ENCODE results near the gene TMCO4.

TMCO4 gene

GRCh38 chr1:19776933-19777332, 22.8 kb downstream of the TMCO4 start:
- DNase-seq (ENCODE audit: low spot score) (no peak), ATAC-seq (ENCODE audit: low read depth) (no peak)
- no peaks in the 10 kb centered on the region for H3K4me1 ChIP-seq (ENCODE audit: insufficient read depth, poor library complexity, severe bottlenecking)
- H3K9me3 ChIP-seq (ENCODE audit: severe bottlenecking): no peaks in the 10 kb centered on the region
- H3K27me3 ChIP-seq (ENCODE audit: insufficient read depth, poor library complexity, severe bottlenecking): no peaks in the 10 kb centered on the region
- no peak overlapping the region for H3K27ac ChIP-seq (ENCODE audit: poor library complexity, severe bottlenecking)
- no peak overlapping the region for H3K4me3 ChIP-seq (ENCODE audit: severe bottlenecking)
- no peak for TF ChIP-seq CTCF (IDR thresholded peaks at IDR 0.05; ENCODE audit: poor library complexity, severe bottlenecking)
- peaks cover 5% of the 10 kb centered on the region; the same call in 1 of the 2 replicates for H3K36me3 ChIP-seq (ENCODE audit: low read depth)

- ATAC-seq (ENCODE audit: low read depth) (no peak), DNase-seq (ENCODE audit: low spot score) (no peak)
- H3K27me3 ChIP-seq (ENCODE audit: insufficient read depth, poor library complexity, severe bottlenecking): no peaks in the 10 kb centered on the region
- no peak overlapping the region for H3K27ac ChIP-seq (ENCODE audit: poor library complexity, severe bottlenecking)
- H3K9me3 ChIP-seq (ENCODE audit: severe bottlenecking): no peaks in the 10 kb centered on the region
- peaks cover 5% of the 10 kb centered on the region; the same call in 1 of the 2 replicates for H3K36me3 ChIP-seq (ENCODE audit: low read depth)
- no peaks in the 10 kb centered on the region for H3K4me1 ChIP-seq (ENCODE audit: insufficient read depth, poor library complexity, severe bottlenecking)
- H3K4me3 ChIP-seq (ENCODE audit: severe bottlenecking): no peak overlapping the region
- no peak for TF ChIP-seq CTCF (IDR thresholded peaks at IDR 0.05; ENCODE audit: poor library complexity, severe bottlenecking)
Measured at GRCh38 chr1:19776287-19776686, 23.4 kb downstream of the TMCO4 start.

- Histone ChIP-seq H3K27me3 (ENCODE audit: insufficient read depth, poor library complexity, severe bottlenecking) (no peaks in the 10 kb centered on the region), H3K36me3 (ENCODE audit: low read depth) (peaks cover 5% of the 10 kb centered on the region; the same call in 1 of the 2 replicates), H3K27ac (ENCODE audit: poor library complexity, severe bottlenecking) (no peak overlapping the region), H3K9me3 (ENCODE audit: severe bottlenecking) (no peaks in the 10 kb centered on the region), H3K4me3 (ENCODE audit: severe bottlenecking) (no peak overlapping the region), H3K4me1 (ENCODE audit: insufficient read depth, poor library complexity, severe bottlenecking) (no peaks in the 10 kb centered on the region)
- no peak for ATAC-seq (ENCODE audit: low read depth)
- DNase-seq (ENCODE audit: low spot score): no peak
- TF ChIP-seq CTCF (IDR thresholded peaks at IDR 0.05; ENCODE audit: poor library complexity, severe bottlenecking): no peak
Measured at GRCh38 chr1:19775831-19776230, 23.9 kb downstream of the TMCO4 start.

GRCh38 chr1:19775317-19775716, 24.4 kb downstream of the TMCO4 start:
- H3K4me3 ChIP-seq (ENCODE audit: severe bottlenecking): no peak overlapping the region
- no peaks in the 10 kb centered on the region for H3K4me1 ChIP-seq (ENCODE audit: insufficient read depth, poor library complexity, severe bottlenecking)
- DNase-seq (ENCODE audit: low spot score) (no peak), ATAC-seq (ENCODE audit: low read depth) (no peak)
- H3K9me3 ChIP-seq (ENCODE audit: severe bottlenecking): no peaks in the 10 kb centered on the region
- no peaks in the 10 kb centered on the region for H3K27me3 ChIP-seq (ENCODE audit: insufficient read depth, poor library complexity, severe bottlenecking)
- TF ChIP-seq CTCF (IDR thresholded peaks at IDR 0.05; ENCODE audit: poor library complexity, severe bottlenecking): no peak
- peaks cover 5% of the 10 kb centered on the region; the same call in 1 of the 2 replicates for H3K36me3 ChIP-seq (ENCODE audit: low read depth)
- H3K27ac ChIP-seq (ENCODE audit: poor library complexity, severe bottlenecking): no peak overlapping the region

GRCh38 chr1:19774180-19774785, 25.4 kb downstream of the TMCO4 start:
- H3K27ac ChIP-seq (ENCODE audit: poor library complexity, severe bottlenecking): no peak overlapping the region
- H3K36me3 ChIP-seq (ENCODE audit: low read depth): no peaks in the 10 kb centered on the region; the same call in 1 of the 2 replicates
- no peaks in the 10 kb centered on the region for H3K27me3 ChIP-seq (ENCODE audit: insufficient read depth, poor library complexity, severe bottlenecking)
- no peak for DNase-seq (ENCODE audit: low spot score)
- TF ChIP-seq CTCF (IDR thresholded peaks at IDR 0.05; ENCODE audit: poor library complexity, severe bottlenecking): no peak
- no peaks in the 10 kb centered on the region for H3K9me3 ChIP-seq (ENCODE audit: severe bottlenecking)
- H3K4me3 ChIP-seq (ENCODE audit: severe bottlenecking): no peak overlapping the region
- H3K4me1 ChIP-seq (ENCODE audit: insufficient read depth, poor library complexity, severe bottlenecking): no peaks in the 10 kb centered on the region
- ATAC-seq (ENCODE audit: low read depth): no peak

Measured in RWPE2 (cell line).